Osteoblast (primary cell): ENCODE measurements around the gene KLHDC4. TPM values are rescaled to one million over a fixed set of nuclear protein-coding genes. Genes with fewer than 3 reads are reported as not detected.
"Not testable (repeated sequence)": the region's sequence is repeated elsewhere in the genome, so short reads cannot be mapped to it uniquely, and the experiment has no call there.

ENCODE experiments used
- DNase-seq: peaks from one replicate; pipeline ENCODE4 v3.0.0; 2011; ENCODE audit warnings: low spot score, mixed read lengths; ENCODE audit not compliant: insufficient read length; ENCODE audit errors: missing footprints
- H2AFZ ChIP-seq: 2 replicates; pipeline ENCODE4 v1.6.0; 2011; ENCODE audit warnings: mild to moderate bottlenecking, low read length
- H3K27ac ChIP-seq: 2 replicates; pipeline ENCODE4 v1.5.1; 2011; ENCODE audit warnings: mild to moderate bottlenecking, low read depth, low read length, moderate library complexity
- H3K27me3 ChIP-seq: 2 replicates; pipeline ENCODE4 v1.6.0; 2012; ENCODE audit warnings: mild to moderate bottlenecking, control low read depth, inconsistent platforms, low read length, moderate library complexity; ENCODE audit not compliant: insufficient read depth
- H3K36me3 ChIP-seq: 2 replicates; pipeline ENCODE4 v1.5.1; 2011; ENCODE audit warnings: mild to moderate bottlenecking, low read length, control low read depth, moderate library complexity; ENCODE audit not compliant: insufficient read depth
- H3K4me1 ChIP-seq: 2 replicates; pipeline ENCODE4 v1.5.1; 2011; ENCODE audit warnings: mild to moderate bottlenecking, low read length, control low read depth, moderate library complexity; ENCODE audit not compliant: insufficient read depth
- H3K4me2 ChIP-seq: 2 replicates; pipeline ENCODE4 v1.6.0; 2011; ENCODE audit warnings: mild to moderate bottlenecking, low read length; ENCODE audit not compliant: insufficient read depth
- H3K4me3 ChIP-seq: fragments of 200-600 bp; sonication (generic); 3 replicates; pipeline ENCODE4 v1.5.1; 2012; ENCODE audit warnings: mild to moderate bottlenecking, low read length, inconsistent platforms; ENCODE audit not compliant: insufficient read depth
- H3K79me2 ChIP-seq: 2 replicates; pipeline ENCODE4 v1.6.0; 2012; ENCODE audit warnings: mild to moderate bottlenecking, low read length, control low read depth, inconsistent platforms; ENCODE audit not compliant: insufficient read depth
- H3K9me3 ChIP-seq: 2 replicates; pipeline ENCODE4 v1.5.1; 2011; ENCODE audit warnings: low read depth, low read length, control low read depth
- H4K20me1 ChIP-seq: 2 replicates; pipeline ENCODE4 v1.6.0; 2012; ENCODE audit warnings: mild to moderate bottlenecking, low read length, control low read depth; ENCODE audit not compliant: insufficient read depth
- total RNA-seq: library from RNA; depleted of rRNA; stranded (reverse); fragments of >200 nt; gene quantifications from 2 replicates; pipeline ENCODE4 v1.2.3, GENCODE V29; 2012
- TF ChIP-seq, protein P1 (sequence below): IDR thresholded peaks from 2 replicates; pipeline ENCODE4 v1.5.1; 2011; ENCODE audit warnings: mild to moderate bottlenecking, low read depth, low read length, moderate library complexity; ENCODE audit errors: extremely low read depth

KLHDC4 gene
- total RNA-seq, 1 donor = 22.1 TPM

DNA sequence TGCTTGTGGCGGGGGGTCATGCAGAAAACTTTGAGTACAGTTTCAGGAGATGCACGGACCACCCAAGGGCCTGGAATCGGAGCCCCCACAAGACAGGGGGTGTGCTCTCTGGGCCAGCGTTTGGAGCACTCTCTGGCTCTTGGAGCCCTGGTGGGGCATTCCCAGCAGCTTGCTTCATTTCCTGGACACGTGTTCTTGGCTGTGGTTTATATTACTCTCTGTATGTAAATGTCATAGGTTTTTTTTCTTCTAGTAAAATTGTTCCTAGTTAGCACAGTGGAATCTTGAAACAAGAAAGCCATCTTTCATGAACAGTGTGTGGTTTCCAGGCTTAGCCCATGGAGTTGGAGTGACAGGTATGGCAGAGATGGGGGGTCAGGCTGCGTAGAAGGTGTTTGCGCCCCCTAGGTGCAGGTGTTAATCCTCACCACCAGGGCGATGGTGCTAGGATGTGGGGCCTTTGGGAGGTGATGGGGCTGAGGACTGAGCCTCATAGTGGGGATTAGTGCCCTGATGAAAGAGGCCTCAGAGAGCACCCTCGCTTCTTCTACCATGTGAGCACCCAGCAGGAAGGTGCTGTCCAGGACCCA is 83.7 kb downstream of the KLHDC4 start:
- Histone ChIP-seq H3K9me3 (no peaks in the 10 kb centered on the region), H3K27me3 (peaks cover 31% of the 10 kb centered on the region), H3K36me3 (no peaks in the 10 kb centered on the region), H2AFZ (peak overlapping the region; percentile 54), H3K27ac (no peak overlapping the region), H4K20me1 (no peaks in the 10 kb centered on the region), H3K4me2 (peak overlapping the region; percentile 20), H3K4me1 (peaks cover 8% of the 10 kb centered on the region), H3K4me3 (no peak overlapping the region), H3K79me2 (no peaks in the 10 kb centered on the region)
- TF ChIP-seq, protein P1, sequence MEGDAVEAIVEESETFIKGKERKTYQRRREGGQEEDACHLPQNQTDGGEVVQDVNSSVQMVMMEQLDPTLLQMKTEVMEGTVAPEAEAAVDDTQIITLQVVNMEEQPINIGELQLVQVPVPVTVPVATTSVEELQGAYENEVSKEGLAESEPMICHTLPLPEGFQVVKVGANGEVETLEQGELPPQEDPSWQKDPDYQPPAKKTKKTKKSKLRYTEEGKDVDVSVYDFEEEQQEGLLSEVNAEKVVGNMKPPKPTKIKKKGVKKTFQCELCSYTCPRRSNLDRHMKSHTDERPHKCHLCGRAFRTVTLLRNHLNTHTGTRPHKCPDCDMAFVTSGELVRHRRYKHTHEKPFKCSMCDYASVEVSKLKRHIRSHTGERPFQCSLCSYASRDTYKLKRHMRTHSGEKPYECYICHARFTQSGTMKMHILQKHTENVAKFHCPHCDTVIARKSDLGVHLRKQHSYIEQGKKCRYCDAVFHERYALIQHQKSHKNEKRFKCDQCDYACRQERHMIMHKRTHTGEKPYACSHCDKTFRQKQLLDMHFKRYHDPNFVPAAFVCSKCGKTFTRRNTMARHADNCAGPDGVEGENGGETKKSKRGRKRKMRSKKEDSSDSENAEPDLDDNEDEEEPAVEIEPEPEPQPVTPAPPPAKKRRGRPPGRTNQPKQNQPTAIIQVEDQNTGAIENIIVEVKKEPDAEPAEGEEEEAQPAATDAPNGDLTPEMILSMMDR = peak; percentile 37
- DNase-seq = peak; percentile 98

DNA sequence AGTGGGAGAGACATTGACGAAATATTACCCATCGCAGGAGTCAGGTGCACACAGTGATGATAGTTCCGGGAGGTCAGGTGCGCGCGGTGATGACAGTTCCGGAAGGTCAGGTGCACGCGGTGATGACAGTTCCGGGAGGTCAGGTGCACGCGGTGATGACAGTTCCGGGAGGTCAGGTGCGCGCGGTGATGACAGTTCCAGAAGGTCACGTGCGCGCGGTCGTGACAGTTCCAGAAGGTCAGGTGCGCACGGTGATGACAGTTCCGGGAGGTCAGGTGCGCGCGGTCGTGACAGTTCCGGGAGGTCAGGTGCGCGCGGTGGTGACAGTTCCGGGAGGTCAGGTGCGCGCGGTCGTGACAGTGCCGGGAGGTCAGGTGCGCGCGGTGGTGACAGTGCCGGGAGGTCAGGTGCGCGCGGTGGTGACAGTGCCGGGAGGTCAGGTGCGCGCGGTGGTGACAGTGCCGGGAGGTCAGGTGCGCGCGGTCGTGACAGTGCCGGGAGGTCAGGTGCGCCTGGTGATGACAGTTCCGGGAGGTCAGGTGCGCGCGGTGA is 84.7 kb downstream of the KLHDC4 start:
- DNase-seq, H4K20me1 ChIP-seq, H3K4me1 ChIP-seq, H3K27ac ChIP-seq, H3K9me3 ChIP-seq, H3K4me2 ChIP-seq, H3K4me3 ChIP-seq, H3K79me2 ChIP-seq, H2AFZ ChIP-seq, H3K36me3 ChIP-seq: not testable (repeated sequence)
- peaks cover 24% of the 10 kb centered on the region for H3K27me3 ChIP-seq

DNA sequence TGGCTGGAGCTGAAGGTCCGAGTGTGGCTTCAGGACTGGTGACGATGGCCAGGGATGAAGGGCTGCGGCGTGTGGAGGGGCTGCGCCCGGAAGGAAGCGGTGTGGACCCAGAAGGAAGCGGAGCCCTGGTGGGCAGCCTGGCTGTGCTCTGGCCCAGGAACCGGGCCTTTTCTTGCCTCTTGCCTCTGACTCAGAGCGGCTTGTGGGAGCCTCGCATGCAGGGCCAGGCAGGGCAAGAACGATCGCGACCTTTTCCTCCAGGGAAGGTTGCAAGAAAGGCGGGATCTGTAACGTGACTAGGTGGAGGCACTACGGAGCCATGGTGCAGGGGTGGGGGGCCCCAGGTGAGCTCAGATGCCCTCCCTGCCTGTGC is 85.5 kb downstream of the KLHDC4 start:
- Histone ChIP-seq H3K36me3 (no peaks in the 10 kb centered on the region), H3K4me3 (no peak overlapping the region), H3K27me3 (peaks cover 24% of the 10 kb centered on the region), H3K4me1 (peaks cover 8% of the 10 kb centered on the region), H3K4me2 (no peak overlapping the region), H3K9me3 (no peaks in the 10 kb centered on the region), H3K79me2 (no peaks in the 10 kb centered on the region), H3K27ac (no peak overlapping the region), H2AFZ (no peak overlapping the region), H4K20me1 (no peaks in the 10 kb centered on the region)
- DNase-seq = no peak
- TF ChIP-seq, protein P1 = no peak

DNA sequence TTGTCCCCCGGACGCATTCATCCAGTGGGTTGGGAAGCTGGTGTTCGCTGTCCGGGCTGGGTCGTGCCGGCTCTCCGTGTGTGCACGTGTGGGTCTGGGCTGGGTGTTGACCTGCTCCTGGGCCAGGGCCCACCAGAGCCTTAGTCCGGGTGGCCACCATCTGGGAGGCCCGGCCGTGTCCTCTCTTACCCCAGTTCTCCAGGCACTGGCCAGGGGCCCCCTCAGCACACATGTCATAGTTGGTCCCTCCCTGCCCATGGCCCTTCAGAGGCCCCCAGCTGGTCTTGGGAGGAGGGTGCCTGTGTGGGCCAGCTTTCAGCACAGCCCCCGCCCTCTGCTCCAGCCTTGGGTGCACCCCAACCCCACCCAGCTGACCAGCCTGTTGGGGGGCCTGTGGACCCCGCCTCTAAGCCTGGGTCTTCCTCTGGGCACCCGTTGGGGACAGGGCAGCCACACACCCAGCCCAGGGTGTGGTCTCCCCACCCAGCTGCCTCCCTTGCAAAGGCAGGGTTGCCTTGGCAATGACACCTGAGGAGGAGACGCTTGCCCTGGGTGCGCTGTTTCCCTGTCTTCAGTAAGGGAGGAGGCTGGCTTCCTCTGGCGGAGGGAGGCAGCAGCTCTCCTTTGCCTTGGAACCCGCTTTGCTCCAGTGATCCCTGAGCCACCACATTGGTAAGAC is 86.1 kb downstream of the KLHDC4 start:
- Histone ChIP-seq H3K4me1 (peaks cover 8% of the 10 kb centered on the region), H3K4me3 (no peak overlapping the region), H2AFZ (no peak overlapping the region), H3K4me2 (no peak overlapping the region), H3K79me2 (no peaks in the 10 kb centered on the region), H3K27me3 (peaks cover 24% of the 10 kb centered on the region), H3K9me3 (no peaks in the 10 kb centered on the region), H3K36me3 (no peaks in the 10 kb centered on the region), H3K27ac (no peak overlapping the region), H4K20me1 (no peaks in the 10 kb centered on the region)
- DNase-seq = no peak
- TF ChIP-seq, protein P1 = no peak
